Fibroblast of villous mesenchyme (primary cell): Measurements from ENCODE around the gene RNF11. TPM values are rescaled to one million over a fixed set of nuclear protein-coding genes. Genes with fewer than 3 reads are reported as not detected.

Source experiments
- DNase-seq: peaks from one replicate; pipeline ENCODE4 v3.0.0-alpha.2; 2010; ENCODE audit warnings: low read depth
- H3K4me3 ChIP-seq: 2 replicates; pipeline ENCODE4 v1.5.1; 2011; ENCODE audit warnings: low read depth, mild to moderate bottlenecking, low read length
- total RNA-seq: library from RNA; depleted of rRNA; stranded (reverse); fragments of >200 nt; gene quantifications from 2 replicates; pipeline ENCODE4 v1.2.3, GENCODE V29; 2012
- TF ChIP-seq, protein P1 (sequence below): IDR thresholded peaks from 2 replicates; pipeline ENCODE4 v1.5.1; 2012; ENCODE audit warnings: low read depth, mild to moderate bottlenecking, low read length; ENCODE audit not compliant: insufficient read depth

Gene RNF11
- total RNA-seq, 1 donor: 130 TPM

DNA sequence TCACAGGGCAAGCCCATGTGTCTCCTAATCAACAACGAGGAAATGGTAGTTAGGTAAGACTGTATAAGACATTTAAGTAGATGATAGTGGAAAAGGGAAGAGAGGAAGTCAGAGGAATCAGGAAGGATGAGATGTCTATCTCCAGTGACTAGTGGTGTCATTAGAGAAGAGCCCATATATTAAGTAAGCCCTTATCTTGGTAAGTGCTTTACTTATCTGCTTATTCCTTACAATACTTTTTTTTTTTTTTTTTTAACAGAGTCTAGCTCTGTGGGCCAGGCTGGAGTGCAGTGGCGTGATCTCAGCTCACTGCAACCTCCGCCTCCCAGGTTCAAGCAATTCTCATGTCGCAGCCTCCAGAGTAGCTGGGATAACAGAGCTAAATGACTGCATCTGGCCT, 29.5 kb downstream of the RNF11 start:
- DNase-seq: no peak
- H3K4me3 ChIP-seq: no peak overlapping the region
- TF ChIP-seq, protein P1, sequence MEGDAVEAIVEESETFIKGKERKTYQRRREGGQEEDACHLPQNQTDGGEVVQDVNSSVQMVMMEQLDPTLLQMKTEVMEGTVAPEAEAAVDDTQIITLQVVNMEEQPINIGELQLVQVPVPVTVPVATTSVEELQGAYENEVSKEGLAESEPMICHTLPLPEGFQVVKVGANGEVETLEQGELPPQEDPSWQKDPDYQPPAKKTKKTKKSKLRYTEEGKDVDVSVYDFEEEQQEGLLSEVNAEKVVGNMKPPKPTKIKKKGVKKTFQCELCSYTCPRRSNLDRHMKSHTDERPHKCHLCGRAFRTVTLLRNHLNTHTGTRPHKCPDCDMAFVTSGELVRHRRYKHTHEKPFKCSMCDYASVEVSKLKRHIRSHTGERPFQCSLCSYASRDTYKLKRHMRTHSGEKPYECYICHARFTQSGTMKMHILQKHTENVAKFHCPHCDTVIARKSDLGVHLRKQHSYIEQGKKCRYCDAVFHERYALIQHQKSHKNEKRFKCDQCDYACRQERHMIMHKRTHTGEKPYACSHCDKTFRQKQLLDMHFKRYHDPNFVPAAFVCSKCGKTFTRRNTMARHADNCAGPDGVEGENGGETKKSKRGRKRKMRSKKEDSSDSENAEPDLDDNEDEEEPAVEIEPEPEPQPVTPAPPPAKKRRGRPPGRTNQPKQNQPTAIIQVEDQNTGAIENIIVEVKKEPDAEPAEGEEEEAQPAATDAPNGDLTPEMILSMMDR: no peak

DNA sequence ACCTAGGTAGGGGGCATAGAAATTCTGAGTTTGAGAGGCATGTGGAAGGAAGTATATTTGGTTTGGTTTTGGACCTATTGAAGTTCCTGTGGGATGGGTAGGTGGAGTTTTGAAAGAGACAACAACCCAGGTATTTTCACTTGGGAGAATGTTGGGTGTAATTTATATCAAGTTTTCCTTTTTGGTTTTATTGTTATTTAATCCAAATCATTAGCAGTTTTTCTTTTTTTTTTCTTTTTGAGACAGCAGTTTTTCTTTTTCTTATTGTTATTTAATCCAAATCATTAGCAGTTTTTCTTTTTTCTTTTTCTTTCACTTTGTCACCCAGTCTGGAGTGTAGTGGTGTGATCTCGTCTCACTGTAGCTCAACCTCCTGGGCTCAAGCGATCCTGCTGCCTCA, 30.1 kb downstream of the RNF11 start:
- H3K4me3 ChIP-seq: no peak overlapping the region
- no peak for DNase-seq
- TF ChIP-seq, protein P1: no peak

DNA sequence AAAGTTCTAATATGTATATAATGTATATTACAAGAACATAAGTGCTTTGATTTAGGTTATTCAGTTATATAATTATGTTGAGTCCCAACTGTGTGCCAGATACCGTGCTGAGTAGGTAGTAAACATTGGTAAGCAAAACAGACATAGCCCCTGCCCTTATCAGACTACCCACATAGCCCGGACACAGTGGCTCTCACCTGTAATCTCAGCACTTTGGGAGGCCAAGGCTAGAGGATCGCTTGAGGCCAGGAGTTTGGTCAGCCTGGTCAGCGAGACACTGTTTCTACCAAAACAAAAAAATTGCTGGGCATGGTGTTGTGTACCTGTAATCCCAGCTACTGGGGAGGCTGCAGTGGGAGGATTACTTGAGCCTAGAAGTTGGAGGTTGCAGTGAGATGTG, 30.7 kb downstream of the RNF11 start:
- no peak overlapping the region for H3K4me3 ChIP-seq
- no peak for DNase-seq
- TF ChIP-seq, protein P1: no peak

DNA sequence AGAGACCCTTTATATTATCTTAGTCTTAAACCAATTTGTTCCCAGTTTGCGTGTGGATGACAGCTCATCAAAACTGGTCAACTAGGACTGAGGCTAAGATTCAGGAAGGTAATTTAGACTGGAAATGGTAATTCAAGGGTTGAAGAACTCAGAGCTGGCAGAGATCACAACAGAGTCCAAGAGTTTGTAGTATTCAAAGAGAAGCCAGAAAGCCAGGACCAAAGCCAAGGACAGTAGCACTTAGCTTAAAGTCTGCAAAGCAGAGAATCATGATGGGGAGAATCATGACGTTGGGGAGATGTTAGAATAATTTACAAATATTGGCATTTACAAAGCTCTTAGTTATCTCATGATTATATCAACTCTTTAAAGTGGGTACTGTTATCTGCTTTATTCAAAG, 32.6 kb downstream of the RNF11 start:
- H3K4me3 ChIP-seq: no peak overlapping the region
- TF ChIP-seq, protein P1: no peak
- no peak for DNase-seq

DNA sequence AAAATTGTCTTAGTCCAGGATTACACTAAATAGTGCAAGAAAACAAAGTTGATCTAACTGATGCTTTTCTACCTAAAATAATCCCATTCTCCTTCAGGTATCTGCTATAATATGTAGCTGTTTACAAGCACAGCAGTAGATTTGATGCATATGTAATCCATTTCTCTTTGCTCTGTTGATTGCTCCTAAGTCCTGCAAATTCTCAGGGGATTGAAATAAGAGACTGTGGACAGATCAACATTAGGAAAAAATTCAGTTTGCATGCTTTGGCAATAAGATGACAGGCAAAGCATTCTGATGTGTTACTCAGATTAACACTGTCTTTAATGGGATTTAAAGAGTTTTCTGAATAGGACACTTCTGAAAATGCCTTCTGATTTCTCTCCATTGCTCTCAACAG, 34.7 kb downstream of the RNF11 start:
- DNase-seq: no peak
- TF ChIP-seq, protein P1: no peak
- no peak overlapping the region for H3K4me3 ChIP-seq

DNA sequence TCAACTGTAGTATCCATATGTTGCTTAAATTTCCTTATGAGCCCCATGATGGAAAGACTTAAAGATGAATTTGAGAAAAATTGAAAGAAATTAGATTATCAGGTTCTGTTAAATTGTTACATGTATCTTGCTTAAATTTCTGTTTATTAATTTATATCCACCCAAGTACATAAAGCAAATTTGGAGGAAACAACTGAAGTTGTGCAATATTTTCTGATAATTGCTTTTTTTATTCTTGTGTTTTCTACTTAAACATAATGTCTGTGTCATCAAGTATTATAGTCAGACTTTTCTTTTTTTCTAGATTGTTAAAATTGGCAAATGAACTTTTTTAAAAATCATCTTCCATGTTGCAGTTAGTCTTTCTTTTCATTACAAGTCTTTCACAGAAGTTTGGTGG, 36.8 kb downstream of the RNF11 start:
- TF ChIP-seq, protein P1: no peak
- no peak overlapping the region for H3K4me3 ChIP-seq
- no peak for DNase-seq

DNA sequence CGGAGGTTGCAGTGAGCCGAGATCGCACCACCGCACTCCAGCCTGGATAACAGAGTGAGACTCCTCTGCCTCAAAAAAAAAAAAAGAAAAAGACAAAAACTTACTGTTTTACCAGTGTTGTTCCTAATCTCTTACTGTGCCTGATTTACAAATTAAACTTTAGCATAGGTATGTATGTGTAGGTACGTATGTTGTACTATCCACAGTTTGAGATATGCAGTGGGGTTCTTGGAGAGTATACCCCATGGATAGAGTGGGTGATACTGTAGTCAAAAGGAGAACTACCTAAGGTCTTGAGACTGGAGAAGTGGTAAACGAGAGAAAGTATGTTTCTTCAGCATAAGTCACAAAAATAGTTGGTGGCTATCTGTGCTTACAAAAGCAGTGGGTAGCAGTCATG, 38.6 kb downstream of the RNF11 start:
- H3K4me3 ChIP-seq: no peak overlapping the region
- DNase-seq: no peak
- TF ChIP-seq, protein P1: no peak
